Astrocyte of the cerebellum (primary cell): ENCODE measurements around the gene COPZ2.

Experiments
- DNase-seq: peaks from one replicate; pipeline ENCODE4 v3.0.0-alpha.2; 2011; ENCODE audit warnings: low read depth
- H3K4me3 ChIP-seq: 2 replicates; pipeline ENCODE4 v1.5.1; 2011; ENCODE audit warnings: mild to moderate bottlenecking, low read depth, low read length, moderate library complexity
- in situ Hi-C: cut with HindIII; loops from 2 replicates; pipeline ENCODE4 v1.10.0; 2017; ENCODE audit warnings: low sequenced_read_pairs
- TF ChIP-seq, protein P1 (sequence below): IDR thresholded peaks from 2 replicates; pipeline ENCODE4 v1.5.1; 2012; ENCODE audit warnings: low read length, low read depth, moderate library complexity, mild to moderate bottlenecking; ENCODE audit errors: missing control alignments

COPZ2 gene

DNA sequence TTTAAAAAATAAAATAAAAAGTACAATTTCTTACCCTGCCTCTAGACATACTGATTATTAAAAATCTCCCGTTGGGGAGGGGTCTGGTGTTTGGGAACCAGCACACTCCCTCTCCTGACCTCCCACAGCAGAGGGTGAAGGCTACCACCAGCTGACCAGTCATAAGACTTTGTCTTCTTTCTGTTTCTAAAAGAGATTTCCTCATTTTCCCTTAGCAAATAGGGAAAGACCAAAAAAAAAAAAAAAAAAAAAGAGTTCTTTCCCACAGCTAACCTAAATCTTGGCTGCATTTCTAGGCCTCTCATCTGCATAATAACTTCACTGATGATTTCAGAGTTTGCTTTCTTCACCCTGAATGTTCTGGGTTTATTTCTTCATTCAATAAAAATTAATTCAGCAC, 36.4 kb downstream of the COPZ2 start:
- in situ Hi-C loops: no loop called here
- no peak overlapping the region for H3K4me3 ChIP-seq
- TF ChIP-seq, protein P1, sequence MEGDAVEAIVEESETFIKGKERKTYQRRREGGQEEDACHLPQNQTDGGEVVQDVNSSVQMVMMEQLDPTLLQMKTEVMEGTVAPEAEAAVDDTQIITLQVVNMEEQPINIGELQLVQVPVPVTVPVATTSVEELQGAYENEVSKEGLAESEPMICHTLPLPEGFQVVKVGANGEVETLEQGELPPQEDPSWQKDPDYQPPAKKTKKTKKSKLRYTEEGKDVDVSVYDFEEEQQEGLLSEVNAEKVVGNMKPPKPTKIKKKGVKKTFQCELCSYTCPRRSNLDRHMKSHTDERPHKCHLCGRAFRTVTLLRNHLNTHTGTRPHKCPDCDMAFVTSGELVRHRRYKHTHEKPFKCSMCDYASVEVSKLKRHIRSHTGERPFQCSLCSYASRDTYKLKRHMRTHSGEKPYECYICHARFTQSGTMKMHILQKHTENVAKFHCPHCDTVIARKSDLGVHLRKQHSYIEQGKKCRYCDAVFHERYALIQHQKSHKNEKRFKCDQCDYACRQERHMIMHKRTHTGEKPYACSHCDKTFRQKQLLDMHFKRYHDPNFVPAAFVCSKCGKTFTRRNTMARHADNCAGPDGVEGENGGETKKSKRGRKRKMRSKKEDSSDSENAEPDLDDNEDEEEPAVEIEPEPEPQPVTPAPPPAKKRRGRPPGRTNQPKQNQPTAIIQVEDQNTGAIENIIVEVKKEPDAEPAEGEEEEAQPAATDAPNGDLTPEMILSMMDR: no peak
- no peak for DNase-seq

DNA sequence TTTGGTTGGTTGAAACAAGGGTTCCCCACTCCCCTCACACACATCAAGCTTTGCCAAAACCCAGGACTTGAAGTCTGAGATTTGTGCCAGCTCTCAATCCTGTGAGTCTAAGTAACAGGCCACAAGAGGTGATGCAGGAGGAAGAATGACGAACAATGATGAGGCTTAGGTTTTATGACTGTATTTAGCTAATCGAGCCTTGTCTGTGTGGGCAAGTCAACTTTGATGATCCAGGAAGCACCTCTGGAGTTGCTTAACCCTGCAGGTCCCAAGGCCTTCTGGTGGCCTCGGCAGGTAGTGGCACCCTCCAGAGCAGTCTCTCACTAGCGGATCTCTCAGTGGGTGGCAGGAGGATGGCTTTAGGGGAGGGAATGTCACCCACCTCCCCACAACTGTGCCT, 38.0 kb downstream of the COPZ2 start:
- in situ Hi-C loops: loop anchor here (5.0 kb wide), 1 partner anchor 47 kb away; no protein-coding TSS in a partner anchor
- TF ChIP-seq, protein P1: no peak
- no peak for DNase-seq
- no peak overlapping the region for H3K4me3 ChIP-seq

GRCh38 chr17:47998044-47998443, 39.6 kb downstream of the COPZ2 start:
- no peak for DNase-seq
- in situ Hi-C loops: loop anchor here (5.0 kb wide), 1 partner anchor 46 kb away; no protein-coding TSS in a partner anchor
- no peak overlapping the region for H3K4me3 ChIP-seq
- TF ChIP-seq, protein P1: no peak

DNA sequence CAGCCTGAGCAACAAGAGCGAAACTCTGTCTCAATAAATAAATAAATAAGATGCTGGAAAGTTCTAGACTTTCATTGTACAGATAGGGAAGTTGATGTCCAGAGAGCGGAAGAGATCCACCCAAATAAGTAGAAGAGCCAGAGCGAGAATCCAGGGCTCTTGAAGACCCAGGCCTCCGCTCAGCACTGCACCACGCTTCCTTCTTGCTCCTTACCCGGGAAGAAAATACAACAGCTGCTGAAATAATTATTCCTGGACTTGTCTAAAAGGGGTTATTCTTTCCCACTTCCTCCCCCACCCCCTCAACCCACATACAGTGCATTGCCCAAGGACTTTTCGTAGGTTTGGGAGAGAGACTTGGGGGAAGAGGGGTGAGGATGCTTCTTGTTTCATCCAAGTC, 40.0 kb downstream of the COPZ2 start:
- H3K4me3 ChIP-seq: no peak overlapping the region
- TF ChIP-seq, protein P1: no peak
- in situ Hi-C loops: loop anchor here (5.0 kb wide), 1 partner anchor 45 kb away; no protein-coding TSS in a partner anchor
- no peak for DNase-seq

- no peak for DNase-seq
- H3K4me3 ChIP-seq: no peak overlapping the region
- in situ Hi-C loops: loop anchor here (5.0 kb wide), 1 partner anchor 44 kb away; no protein-coding TSS in a partner anchor
- TF ChIP-seq, protein P1: no peak
These were observed 41.4 kb downstream of the COPZ2 start for GRCh38 chr17:47996201-47996600.

DNA sequence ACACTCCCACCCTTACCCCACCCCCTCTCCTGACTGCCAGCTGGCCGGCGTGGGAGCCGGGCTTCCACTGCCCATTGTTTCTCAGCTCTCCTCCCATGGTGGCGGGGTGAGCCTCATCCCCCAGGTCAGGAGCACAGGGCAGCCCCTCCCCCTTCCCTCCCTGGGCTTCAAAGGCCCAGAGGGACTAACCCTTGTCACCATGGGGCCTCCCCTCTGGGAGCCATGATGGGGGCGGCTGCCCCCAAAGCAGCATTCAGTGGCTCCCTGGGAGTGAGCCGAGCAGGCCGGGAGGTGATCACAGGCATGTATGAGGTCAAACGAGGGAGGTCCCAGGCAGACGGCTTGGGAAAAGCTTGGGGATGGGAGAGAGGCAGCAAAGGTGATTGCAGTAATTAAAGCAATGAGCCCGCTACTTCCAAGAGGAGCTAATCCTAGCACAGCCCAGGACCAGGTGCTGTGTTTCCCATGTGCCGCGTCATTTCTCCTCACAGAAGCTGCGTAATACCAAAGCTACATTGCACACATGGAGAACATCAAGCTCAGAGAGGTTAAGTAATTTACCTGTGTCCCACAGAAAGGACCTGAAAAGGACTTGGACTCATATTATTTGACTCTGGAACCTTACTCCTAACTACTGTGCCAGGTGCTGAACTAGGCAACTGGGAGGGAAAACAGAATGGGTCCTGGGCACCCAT, 42.2 kb downstream of the COPZ2 start:
- DNase-seq: no peak
- TF ChIP-seq, protein P1: no peak
- in situ Hi-C loops: loop anchor here (5.0 kb wide), 1 partner anchor 43 kb away; no protein-coding TSS in a partner anchor
- no peak overlapping the region for H3K4me3 ChIP-seq
